SU-DHL-6 (cell line): ENCODE results near the gene TRIM22.

Experiments
- H2AFZ ChIP-seq: fragments of 200-600 bp; sonication (generic); 2 replicates; pipeline ENCODE4 v1.6.1; 2014; ENCODE audit warnings: low read depth, mild to moderate bottlenecking, moderate library complexity, mixed read lengths, antibody characterized with exemption, low read length; ENCODE audit not compliant: severe bottlenecking
- H3F3A ChIP-seq: fragments of 200-600 bp; shearing (Covaris generic); 2 replicates; pipeline ENCODE4 v1.6.0; 2016; ENCODE audit warnings: antibody characterized with exemption, mild to moderate bottlenecking; ENCODE audit not compliant: insufficient read depth
- H3K27ac ChIP-seq: fragments of 200-600 bp; sonication (generic); 2 replicates; pipeline ENCODE4 v1.5.1; 2016; ENCODE audit warnings: low read depth, mild to moderate bottlenecking, low read length, moderate library complexity, mixed read lengths
- H3K27me3 ChIP-seq: fragments of 200-600 bp; sonication (generic), shearing (Covaris generic); 2 replicates; pipeline ENCODE4 v1.6.0; 2014; ENCODE audit warnings: mild to moderate bottlenecking, low read length
- H3K36me3 ChIP-seq: fragments of 200-600 bp; sonication (generic); 2 replicates; pipeline ENCODE4 v1.6.1; 2014; ENCODE audit warnings: mild to moderate bottlenecking, low read length, mixed read lengths
- H3K4me2 ChIP-seq: fragments of 300-600, 200-600 bp; shearing (Covaris generic), sonication (generic); 2 replicates; pipeline ENCODE4 v1.6.0; 2014; ENCODE audit warnings: low read length, low read depth, mild to moderate bottlenecking; ENCODE audit not compliant: poor library complexity, severe bottlenecking
- H3K4me3 ChIP-seq: fragments of 200-600 bp; sonication (generic); 2 replicates; pipeline ENCODE4 v1.5.1; 2014; ENCODE audit warnings: antibody characterized with exemption, low read length, mild to moderate bottlenecking, mixed read lengths; ENCODE audit not compliant: insufficient read depth, poor library complexity, severe bottlenecking
- H3K79me2 ChIP-seq: fragments of 200-600 bp; sonication (generic); 2 replicates; pipeline ENCODE4 v1.6.1; 2014; ENCODE audit warnings: mild to moderate bottlenecking, low read length, moderate library complexity; ENCODE audit not compliant: insufficient read depth
- H3K9ac ChIP-seq: fragments of 200-600 bp; sonication (generic); 2 replicates; pipeline ENCODE4 v1.7.0; 2014; ENCODE audit warnings: mild to moderate bottlenecking, low read length
- H3K9me2 ChIP-seq: fragments of 200-600 bp; sonication (generic); replicated peaks from 2 replicates; pipeline ENCODE4 v1.6.1; 2014; ENCODE audit warnings: low read length; ENCODE audit not compliant: insufficient read depth
- H3K9me3 ChIP-seq: fragments of 200-600 bp; sonication (generic); 2 replicates; pipeline ENCODE4 v1.6.1; 2014; ENCODE audit warnings: low read length, mixed read lengths; ENCODE audit not compliant: insufficient read depth
- H4K20me1 ChIP-seq: fragments of 200-600 bp; sonication (generic); 2 replicates; pipeline ENCODE4 v1.6.1; 2014; ENCODE audit warnings: low read depth, mild to moderate bottlenecking, antibody characterized with exemption, low read length, moderate library complexity, mixed read lengths
- CTCF ChIP-seq: fragments of 200-600 bp; sonication (generic); IDR thresholded peaks from one replicate; pipeline ENCODE4 v1.5.1; 2017; ENCODE audit warnings: antibody characterized with exemption, mild to moderate bottlenecking, low read length, moderate library complexity; ENCODE audit not compliant: insufficient read depth, poor library complexity, severe bottlenecking
- EZH2phosphoT487 ChIP-seq: fragments of 200-600 bp; sonication (generic), shearing (Covaris generic); conservative IDR thresholded peaks from 2 replicates; pipeline ENCODE4 v1.6.1; 2018; ENCODE audit warnings: mild to moderate bottlenecking, antibody characterized with exemption, low read length, moderate library complexity, mixed read lengths

The TRIM22 gene

GRCh38 chr11:5737670-5738392 lies 48.2 kb downstream of the TRIM22 start:
- Histone ChIP-seq H3K9me3 (no peaks in the 10 kb centered on the region), H3K27ac (no peak overlapping the region), H3K27me3 (no peaks in the 10 kb centered on the region), H3F3A (no peaks in the 10 kb centered on the region), H3K9me2 (no peaks in the 10 kb centered on the region), H2AFZ (no peak overlapping the region), H4K20me1 (no peaks in the 10 kb centered on the region), H3K36me3 (no peaks in the 10 kb centered on the region), H3K9ac (no peak overlapping the region), H3K79me2 (no peaks in the 10 kb centered on the region), H3K4me2 (no peak overlapping the region), H3K4me3 (no peak overlapping the region)
- no peak for TF ChIP-seq EZH2phosphoT487
- no peak for TF ChIP-seq CTCF

- no peak overlapping the region for H3K27ac ChIP-seq
- no peaks in the 10 kb centered on the region for H3K36me3 ChIP-seq
- H4K20me1 ChIP-seq = no peaks in the 10 kb centered on the region
- no peaks in the 10 kb centered on the region for H3K9me2 ChIP-seq
- H3F3A ChIP-seq = no peaks in the 10 kb centered on the region
- H3K9me3 ChIP-seq = no peaks in the 10 kb centered on the region
- no peak overlapping the region for H3K9ac ChIP-seq
- no peaks in the 10 kb centered on the region for H3K27me3 ChIP-seq
- TF ChIP-seq EZH2phosphoT487 = no peak
- TF ChIP-seq CTCF = no peak
- H3K79me2 ChIP-seq = no peaks in the 10 kb centered on the region
- no peak overlapping the region for H2AFZ ChIP-seq
- no peak overlapping the region for H3K4me2 ChIP-seq
- no peak overlapping the region for H3K4me3 ChIP-seq
These were observed 48.8 kb downstream of the TRIM22 start for GRCh38 chr11:5738431-5738830.

- Histone ChIP-seq H3K79me2 (no peaks in the 10 kb centered on the region), H3K27me3 (no peaks in the 10 kb centered on the region), H3K9me3 (no peaks in the 10 kb centered on the region), H3K36me3 (no peaks in the 10 kb centered on the region), H3K9me2 (no peaks in the 10 kb centered on the region), H4K20me1 (no peaks in the 10 kb centered on the region; the same call in 1 of the 2 replicates), H3K9ac (no peak overlapping the region), H3F3A (no peaks in the 10 kb centered on the region), H2AFZ (no peak overlapping the region), H3K27ac (no peak overlapping the region), H3K4me3 (no peak overlapping the region), H3K4me2 (no peak overlapping the region)
- no peak for TF ChIP-seq EZH2phosphoT487
- TF ChIP-seq CTCF = no peak
These were observed 57.0 kb downstream of the TRIM22 start for GRCh38 chr11:5746614-5747013.
